SH-SY5Y (cell line): ENCODE measurements around the gene COG2.

ENCODE experiments used
- GATA2 ChIP-seq: IDR thresholded peaks from 2 replicates; pipeline ENCODE4 v1.6.1; 2011; ENCODE audit warnings: mild to moderate bottlenecking, low read depth, low read length
- GATA3 ChIP-seq: IDR thresholded peaks from 2 replicates; pipeline ENCODE4 v1.6.1; 2011; ENCODE audit warnings: low read depth, mild to moderate bottlenecking, low read length, moderate library complexity

DNA sequence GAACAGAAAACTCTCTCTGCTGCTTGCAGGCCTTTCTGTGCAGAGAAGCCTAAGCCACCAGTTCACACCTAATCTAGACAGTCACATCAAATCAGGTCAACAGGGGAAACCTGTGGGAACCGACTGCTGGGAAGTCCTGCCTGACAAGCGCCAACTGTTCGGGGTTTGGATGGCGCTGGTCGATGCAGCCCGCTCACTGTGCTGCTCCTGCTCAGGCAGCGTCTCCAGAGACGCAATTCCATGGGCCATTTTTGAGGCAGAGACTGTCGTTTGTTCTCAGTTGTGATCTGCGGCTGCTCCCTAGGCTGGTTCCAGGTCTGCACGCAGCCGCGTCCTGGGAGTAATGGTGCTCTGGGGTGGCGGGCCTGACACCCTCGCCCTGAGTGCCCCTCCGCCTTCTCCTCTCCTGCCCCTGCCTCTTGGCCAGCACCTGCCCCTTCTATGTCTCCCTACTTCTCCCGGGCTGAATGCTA is 70.2 kb downstream of the COG2 start:
- TF ChIP-seq GATA2: no peak
- no peak for TF ChIP-seq GATA3
